ENCODE results near the gene SLIT1.

SLIT1 gene

DNA sequence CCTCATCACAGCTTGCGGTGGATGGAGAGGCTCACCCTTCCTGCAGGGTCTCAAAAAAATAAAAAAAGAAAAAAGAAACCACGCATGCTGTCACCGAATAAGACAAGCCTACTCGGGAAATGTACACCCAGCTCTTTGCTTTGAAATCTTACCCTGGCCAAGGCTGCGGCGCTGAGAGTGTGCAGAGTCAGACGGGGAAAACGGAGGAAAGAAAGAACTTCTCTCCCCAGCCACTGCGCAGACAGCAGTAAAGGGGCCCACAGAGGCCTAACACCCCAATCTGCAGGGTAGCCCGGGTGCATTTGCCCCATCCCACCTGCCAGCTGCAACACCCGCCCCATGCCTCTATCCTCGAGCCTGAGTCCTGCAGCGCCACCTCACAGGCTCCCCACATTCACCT is 14.8 kb downstream of the SLIT1 start:
- DNase-seq (ENCODE audit: low read depth) = no peak

- no peak for DNase-seq (ENCODE audit: low read depth)
Measured at GRCh38 chr10:97169911-97170693, 15.7 kb downstream of the SLIT1 start.

DNA sequence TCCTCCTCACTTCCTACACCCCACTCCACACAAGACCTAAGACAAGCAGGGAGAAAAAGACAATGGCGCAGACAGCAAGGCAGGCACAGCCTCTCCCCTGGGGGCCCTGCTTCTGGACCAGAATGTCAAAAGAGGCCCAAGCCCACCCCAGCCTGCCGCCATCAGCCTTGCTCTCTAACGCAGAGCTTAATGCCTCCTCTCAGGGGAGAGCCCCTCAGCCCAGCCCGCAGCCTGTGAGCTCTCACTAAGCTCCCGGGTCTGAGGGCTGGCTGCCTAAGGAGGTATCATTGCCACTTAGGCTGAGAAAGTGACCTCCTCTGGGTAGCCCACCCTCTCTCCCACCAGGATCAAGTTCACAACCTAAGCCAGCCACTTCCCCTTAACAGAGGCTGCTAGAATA is 16.7 kb downstream of the SLIT1 start:
- DNase-seq (ENCODE audit: low read depth) = no peak

DNA sequence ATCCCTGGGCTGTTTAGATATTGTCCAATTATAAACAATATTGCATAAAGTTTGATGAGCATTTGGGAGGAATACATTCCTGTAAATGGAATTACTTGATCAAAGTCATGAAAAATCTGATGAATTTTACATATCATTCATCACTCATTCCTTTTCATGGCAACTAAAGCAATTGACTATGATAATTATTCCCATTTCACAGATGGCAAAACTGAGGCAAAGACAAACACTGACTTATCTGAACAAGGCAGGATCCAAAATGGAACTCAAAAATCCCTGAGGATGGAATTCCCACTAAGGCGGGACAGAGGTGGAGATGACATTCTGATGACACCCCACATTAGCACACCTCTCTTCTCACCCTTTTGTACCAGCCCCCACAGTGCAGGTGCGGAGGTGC is 17.1 kb downstream of the SLIT1 start:
- DNase-seq (ENCODE audit: low read depth) = no peak

DNA sequence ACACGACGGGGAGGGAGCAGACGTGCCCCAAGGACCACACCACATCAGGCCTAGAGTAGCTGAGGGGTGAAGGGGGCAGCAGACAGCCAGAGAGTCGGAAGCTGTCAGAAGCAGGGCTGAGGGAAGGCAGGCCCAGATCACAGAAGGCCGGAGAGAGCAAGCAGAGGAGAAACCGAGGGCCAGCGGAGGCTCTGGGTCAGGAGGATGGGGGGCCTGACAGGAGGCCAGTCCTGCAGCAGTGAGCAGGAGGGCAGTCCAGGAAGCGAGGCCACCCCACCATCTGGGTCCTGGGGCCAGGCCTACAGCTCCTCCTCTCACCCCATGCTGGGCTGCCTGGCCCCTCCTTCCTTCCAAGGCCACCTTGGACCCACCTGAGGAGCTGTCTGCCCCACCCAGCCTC is 20.3 kb downstream of the SLIT1 start:
- no peak for DNase-seq (ENCODE audit: low read depth)

DNA sequence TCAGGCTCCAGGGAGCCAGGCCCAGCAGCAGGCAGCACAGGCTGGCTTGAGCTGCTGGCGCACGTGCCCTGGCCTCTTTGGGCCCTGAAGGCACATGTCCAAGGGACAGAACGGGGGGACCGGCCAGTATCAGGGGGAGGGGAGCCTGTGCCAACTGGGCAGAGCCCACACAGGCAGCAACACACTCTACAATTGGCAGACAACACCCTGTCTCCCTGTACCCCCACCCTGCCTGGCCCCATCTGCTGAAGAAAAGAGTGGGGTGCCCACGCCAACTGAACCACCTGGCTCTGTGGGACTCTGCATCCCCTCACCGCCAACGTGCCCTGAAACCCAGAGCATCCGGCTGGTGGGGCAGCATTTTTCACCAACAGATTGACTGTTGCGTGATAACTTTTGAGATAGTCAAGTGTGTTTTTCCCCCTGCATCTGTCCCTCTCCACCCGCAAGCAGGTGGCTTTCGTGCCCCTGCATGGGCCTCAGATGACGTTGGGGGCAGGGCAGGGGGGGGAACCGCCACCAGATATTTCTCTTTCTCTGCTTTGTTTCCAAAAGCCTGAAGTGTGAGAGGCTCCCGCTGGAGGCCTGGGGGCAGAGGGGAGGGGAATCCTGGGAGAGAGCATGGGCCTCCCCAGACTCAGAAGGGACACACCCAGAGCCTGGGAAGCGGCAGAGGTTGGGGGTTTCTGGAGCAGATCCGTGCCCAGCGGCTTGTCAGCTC is 21.8 kb downstream of the SLIT1 start:
- DNase-seq (ENCODE audit: low read depth) = no peak

- DNase-seq (ENCODE audit: low read depth) = no peak
Measured at GRCh38 chr10:97163181-97163580, 22.6 kb downstream of the SLIT1 start.

DNA sequence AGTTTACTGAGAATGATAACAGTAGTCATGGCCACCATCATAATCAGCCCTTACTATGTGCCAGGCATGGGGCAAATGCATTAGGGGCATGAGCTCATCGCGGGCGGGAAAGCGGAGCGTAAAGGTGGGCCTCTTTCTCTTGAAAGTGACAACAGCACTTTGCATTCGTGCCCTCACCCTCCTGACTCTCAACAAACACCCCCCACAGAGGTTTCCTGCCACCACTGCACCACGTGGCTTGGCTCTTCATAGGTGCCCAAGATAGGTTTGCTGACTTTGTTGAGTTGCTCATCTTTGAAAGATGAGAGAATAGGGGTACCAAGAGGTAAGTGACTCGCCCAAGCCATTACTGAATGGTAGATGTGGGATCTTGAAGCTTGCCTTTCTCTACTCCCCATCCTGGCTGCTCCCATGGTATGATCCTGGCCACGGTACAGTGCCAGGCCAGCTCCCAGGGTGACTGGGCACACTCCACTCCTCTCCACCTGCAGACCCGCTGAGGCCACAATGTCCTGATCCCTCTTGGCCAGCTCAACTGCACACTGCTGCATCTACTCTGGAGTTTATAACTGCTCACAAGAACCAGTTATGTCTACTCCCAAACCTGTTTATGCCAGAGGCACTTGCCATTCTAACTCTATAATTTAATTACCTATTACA is 26.0 kb downstream of the SLIT1 start:
- DNase-seq (ENCODE audit: low read depth) = no peak

GRCh38 chr10:97157578-97158095 is 28.1 kb downstream of the SLIT1 start:
- DNase-seq (ENCODE audit: low read depth) = no peak

- no peak for DNase-seq (ENCODE audit: low read depth)
Measured at GRCh38 chr10:97154781-97155180, 31.0 kb downstream of the SLIT1 start.

- no peak for DNase-seq (ENCODE audit: low read depth)
Measured at GRCh38 chr10:97154162-97154561, 31.6 kb downstream of the SLIT1 start.

DNA sequence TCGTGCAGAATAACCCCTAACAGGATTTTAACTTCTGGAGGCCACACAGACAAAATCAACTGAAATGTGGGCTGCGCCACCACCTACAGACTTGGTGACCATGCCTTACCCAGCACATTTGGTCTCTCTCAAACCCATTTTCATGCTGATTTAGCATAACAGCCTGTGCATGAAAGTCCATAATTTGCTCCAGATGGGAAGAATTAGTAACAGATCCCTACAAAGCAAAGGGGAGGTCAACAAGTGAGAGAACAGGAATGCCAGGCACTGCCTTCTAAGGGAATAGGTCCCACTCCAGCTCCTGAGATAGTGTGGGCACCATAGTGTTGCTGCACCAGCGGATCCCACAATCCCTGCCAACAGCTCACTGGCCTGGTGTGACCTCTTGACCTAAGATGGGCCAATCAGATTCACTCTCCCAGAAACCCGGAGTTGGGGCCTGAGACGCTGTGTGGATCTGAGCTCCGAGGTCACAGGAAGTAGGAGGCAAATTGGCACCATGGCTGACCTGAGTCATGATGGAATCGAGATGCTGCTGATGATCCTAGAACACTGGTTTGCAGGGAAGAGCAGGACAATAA is 32.4 kb downstream of the SLIT1 start:
- no peak for DNase-seq (ENCODE audit: low read depth)

DNA sequence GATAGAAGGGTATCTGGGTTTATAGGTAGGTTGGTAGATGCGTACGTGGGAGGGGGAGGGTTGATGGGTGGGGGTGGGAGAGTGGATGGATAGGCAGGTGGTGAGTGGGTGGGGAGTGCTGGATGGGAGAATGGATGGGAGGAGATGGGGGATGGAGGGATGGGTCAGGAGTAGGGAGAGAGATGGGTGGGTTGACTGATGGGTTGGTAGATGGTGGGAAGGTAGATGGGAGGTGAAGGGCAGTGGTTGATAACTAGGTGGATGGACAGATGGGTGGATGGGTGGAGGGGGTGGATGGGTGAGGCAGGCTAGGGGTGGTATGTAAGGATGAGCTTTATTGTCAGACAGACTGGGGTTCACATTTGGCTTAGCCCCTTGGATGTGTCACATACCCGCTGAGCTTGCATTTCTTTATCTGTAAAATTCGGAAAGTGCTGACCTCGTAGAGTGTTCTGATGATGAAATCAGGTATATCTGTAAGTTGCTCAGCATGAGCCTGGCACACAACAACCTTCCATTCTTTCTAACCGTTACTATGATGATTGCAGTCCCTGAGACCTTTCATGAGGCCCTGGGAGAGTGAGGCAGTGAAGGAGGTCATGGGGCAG is 34.3 kb downstream of the SLIT1 start:
- DNase-seq (ENCODE audit: low read depth) = no peak

GRCh38 chr10:97150616-97151015 is 35.1 kb downstream of the SLIT1 start:
- DNase-seq (ENCODE audit: low read depth) = no peak

DNA sequence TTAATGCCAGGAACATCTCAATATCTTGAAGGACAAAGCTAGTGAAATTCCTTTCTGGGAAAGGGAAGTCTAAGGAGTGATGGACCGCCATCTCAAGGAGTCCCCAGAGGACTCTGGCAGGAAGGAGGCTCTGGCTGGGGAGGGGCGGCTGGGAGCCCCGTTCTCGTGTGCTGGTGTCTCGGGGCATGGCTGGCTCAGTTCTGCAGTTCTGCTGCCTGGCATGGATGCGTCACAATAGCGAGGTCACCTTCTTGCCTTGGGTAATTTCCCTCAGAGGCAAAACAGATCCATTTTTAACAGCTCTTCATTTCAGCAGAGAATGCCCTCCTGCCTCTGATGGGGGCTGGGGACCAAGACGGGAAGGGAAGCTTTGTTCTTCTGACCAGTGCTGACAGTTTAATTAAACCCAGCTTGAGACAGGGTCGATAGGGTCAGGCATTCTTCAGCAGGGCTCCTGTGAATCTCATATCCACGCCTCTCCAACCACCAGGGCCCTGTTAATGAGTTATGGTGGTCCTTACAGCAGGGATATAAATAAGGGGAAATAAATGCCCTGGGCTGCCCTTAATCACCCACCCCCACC is 35.7 kb downstream of the SLIT1 start:
- DNase-seq (ENCODE audit: low read depth) = no peak

GRCh38 chr10:97149079-97149531 is 36.7 kb downstream of the SLIT1 start:
- DNase-seq (ENCODE audit: low read depth) = no peak

GRCh38 chr10:97144297-97144696 is 41.5 kb downstream of the SLIT1 start:
- no peak for DNase-seq (ENCODE audit: low read depth)

GRCh38 chr10:97142834-97143233 is 42.9 kb downstream of the SLIT1 start:
- no peak for DNase-seq (ENCODE audit: low read depth)

GRCh38 chr10:97140902-97141745 is 44.6 kb downstream of the SLIT1 start:
- DNase-seq (ENCODE audit: low read depth) = no peak

DNA sequence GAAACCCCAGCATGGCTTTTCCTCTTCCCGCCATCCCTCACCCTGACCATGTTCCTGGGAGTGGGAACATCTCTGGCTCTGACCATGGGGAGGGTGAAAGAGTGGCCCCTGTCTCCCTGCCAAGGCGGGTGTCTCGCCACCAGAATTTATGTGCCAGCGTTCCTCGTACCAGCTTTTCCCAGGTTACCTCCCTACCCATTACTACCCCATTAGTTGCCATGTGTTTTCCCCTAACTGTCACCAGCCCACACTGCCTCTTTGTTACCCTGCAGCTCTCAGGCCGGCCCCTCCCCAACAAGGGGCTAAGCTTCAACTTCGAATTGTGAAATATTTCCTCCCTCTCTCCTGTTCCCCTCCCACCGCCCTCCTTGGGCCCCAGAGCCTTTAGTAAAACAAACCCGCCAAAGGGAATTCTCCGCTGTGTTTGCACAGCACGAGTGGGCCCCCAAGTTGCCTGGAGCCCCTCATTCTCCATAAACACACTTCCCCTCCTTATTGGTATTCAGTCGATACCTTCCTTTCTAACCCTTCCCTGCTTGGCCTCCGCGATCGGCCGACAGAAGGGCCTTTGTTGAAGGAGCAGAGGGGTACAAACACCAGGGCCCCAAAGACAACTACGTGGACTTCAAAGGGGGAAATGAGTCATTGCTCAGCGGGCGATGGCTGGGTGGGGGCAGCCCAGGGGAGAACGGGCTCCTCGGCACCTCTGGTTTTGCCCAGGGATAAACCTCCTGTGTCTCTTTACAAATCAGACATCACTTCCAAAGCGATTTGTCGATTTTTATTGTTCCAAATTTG is 45.5 kb downstream of the SLIT1 start:
- DNase-seq (ENCODE audit: low read depth) = no peak
